Epithelial cell of prostate (primary cell): ENCODE measurements around the gene ZNF226.
"Not testable (repeated sequence)": the region's sequence is repeated elsewhere in the genome, so short reads cannot be mapped to it uniquely, and the experiment has no call there.

ENCODE experiments used
- DNase-seq: peaks from one replicate; pipeline ENCODE4 v3.0.0-alpha.2; 2011; ENCODE audit warnings: low read depth, low spot score
- H3K27ac ChIP-seq: fragments of 450-650 bp; 2 replicates; pipeline ENCODE4 v1.5.1; 2017; ENCODE audit warnings: mild to moderate bottlenecking

ZNF226 gene

GRCh38 chr19:44207126-44207803 lies 42.4 kb downstream of the ZNF226 start:
- peak overlapping the region; percentile 57 for H3K27ac ChIP-seq
- DNase-seq: peak; percentile 27

- peak; percentile 57 for DNase-seq
- H3K27ac ChIP-seq: peak within 1 kb of the TSS; percentile 62
Observed at GRCh38 chr19:44212250-44212865, 47.5 kb downstream of the ZNF226 start, which contains the start of gene ZNF227. Gene ZNF227 (plus strand): TSS chr19:44212532. CDS start chr19:44217793, 5,261 bp downstream.

- H3K27ac ChIP-seq: peak overlapping the region; percentile 62
- DNase-seq: no peak
Observed at GRCh38 chr19:44212866-44213346, 48.0 kb downstream of the ZNF226 start.

GRCh38 chr19:44219926-44220325 lies 55.0 kb downstream of the ZNF226 start:
- DNase-seq, H3K27ac ChIP-seq: not testable (repeated sequence)

GRCh38 chr19:44220761-44221160 lies 55.9 kb downstream of the ZNF226 start:
- not testable (repeated sequence) for DNase-seq

GRCh38 chr19:44221291-44221690 lies 56.4 kb downstream of the ZNF226 start:
- not testable (repeated sequence) for DNase-seq, H3K27ac ChIP-seq

More at GRCh38 chr19:44220761-44221160, 55.9 kb downstream of the ZNF226 start:
- H3K27ac ChIP-seq: not testable (repeated sequence)
